Liver (tissue), 3 donors: ENCODE measurements around the gene NEK6.

ENCODE experiments used
- ATF3 ChIP-seq: IDR thresholded peaks from 2 replicates; pipeline ENCODE4 v1.6.1; 2016; ENCODE audit warnings: antibody characterized with exemption
- CTCF ChIP-seq: fragments of 150-350 bp; IDR thresholded peaks from 2 replicates; pipeline ENCODE4 v1.5.1; 2017; ENCODE audit warnings: improper control_type of control experiment, low read depth, low read length; ENCODE audit not compliant: missing input control
- EGR1 ChIP-seq, 2 donors: IDR thresholded peaks; 2 replicates each; pipeline ENCODE4 v1.6.1; 2016 to 2018; ENCODE audit warnings: antibody characterized with exemption in 2 of 2, low read depth in 2 of 2
- GABPA ChIP-seq, 2 donors: IDR thresholded peaks in 1 of 2; conservative IDR thresholded peaks in 1 of 2; 2 replicates each; pipeline ENCODE4 v1.6.1; 2016; ENCODE audit warnings: antibody characterized with exemption in 2 of 2, mild to moderate bottlenecking in 1 of 2, moderate library complexity in 1 of 2
- MAX ChIP-seq: IDR thresholded peaks from 2 replicates; pipeline ENCODE4 v1.6.1; 2016; ENCODE audit warnings: antibody characterized with exemption
- RAD21 ChIP-seq, 2 donors: IDR thresholded peaks; 2 replicates each; pipeline ENCODE4 v1.6.1; 2016; ENCODE audit warnings: antibody characterized with exemption in 2 of 2, mild to moderate bottlenecking in 2 of 2
- REST ChIP-seq: IDR thresholded peaks from 2 replicates; pipeline ENCODE4 v1.6.1; 2016; ENCODE audit warnings: antibody characterized with exemption, mild to moderate bottlenecking
- SP1 ChIP-seq: IDR thresholded peaks from 2 replicates; pipeline ENCODE4 v1.6.1; 2018; ENCODE audit warnings: antibody characterized with exemption, mild to moderate bottlenecking
- TAF1 ChIP-seq: conservative IDR thresholded peaks from 2 replicates; pipeline ENCODE4 v1.6.1; 2016; ENCODE audit warnings: antibody characterized with exemption, mild to moderate bottlenecking
- YY1 ChIP-seq: IDR thresholded peaks from 2 replicates; pipeline ENCODE4 v1.6.1; 2016; ENCODE audit warnings: antibody characterized with exemption, mild to moderate bottlenecking
- ZBTB33 ChIP-seq: IDR thresholded peaks from 2 replicates; pipeline ENCODE4 v1.6.1; 2016; ENCODE audit warnings: antibody characterized with exemption
- donor health status: healthy.
- donor health status: healthy.

- TF ChIP-seq YY1: no peak
- no peak for TF ChIP-seq CTCF
- no peak for TF ChIP-seq RAD21 (IDR thresholded peaks at IDR 0.05)
- TF ChIP-seq TAF1: no peak
- no peak for TF ChIP-seq SP1
- no peak for TF ChIP-seq MAX
- no peak for TF ChIP-seq ATF3
- no peak for TF ChIP-seq REST
- no peak for TF ChIP-seq ZBTB33
- no peak for TF ChIP-seq EGR1 (IDR thresholded peaks at IDR 0.05; ENCODE audit: low read depth in 2 of 2)
- no peak for TF ChIP-seq GABPA (IDR thresholded peaks at IDR 0.05 in 1 of 2, conservative IDR thresholded peaks at IDR 0.05 in 1 of 2)
Measured at GRCh38 chr9:124376329-124376728, 118.6 kb downstream of the NEK6 start.
